ENCODE results near the gene RPL23. TPM values are rescaled to one million over a fixed set of nuclear protein-coding genes. Genes with fewer than 3 reads are reported as not detected.

The RPL23 gene
- total RNA-seq, 1 experiment from 2014 or later = 1,631 TPM

DNA sequence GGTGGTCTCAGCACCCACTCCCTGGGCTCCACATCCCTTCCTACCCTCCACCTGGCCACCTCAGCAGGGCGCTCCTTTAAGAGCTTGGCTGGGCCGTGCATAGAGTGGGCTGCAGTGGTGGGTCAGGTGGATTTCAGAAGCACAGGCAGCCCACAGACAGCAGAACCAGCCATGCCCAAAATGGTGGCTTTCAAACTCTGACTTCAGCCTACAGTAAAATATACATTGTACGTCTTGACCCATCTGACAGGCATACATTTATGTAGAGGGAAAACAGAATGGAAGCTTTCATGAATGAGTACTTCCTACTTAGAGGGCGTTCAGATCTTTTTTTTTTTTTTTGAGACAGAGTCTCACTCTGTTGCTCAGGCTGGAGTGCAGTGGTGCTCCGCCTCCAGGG lies 45.9 kb upstream of the RPL23 start:
- Histone ChIP-seq H3K9me3 (ENCODE audit: control insufficient read depth in 1 of 2, insufficient read depth in 1 of 2, low read depth in 1 of 2, low read length in 2 of 2) (no peaks in the 10 kb centered on the region), H3K4me2 (ENCODE audit: low read length) (no peak overlapping the region), H3K4me3 (replicated peaks in 1 of 2; ENCODE audit: low read depth in 1 of 2, low read length in 2 of 2) (no peak overlapping the region), H4K20me1 (ENCODE audit: insufficient read depth) (no peaks in the 10 kb centered on the region), H3K9ac (ENCODE audit: low read length) (no peak overlapping the region), H3K27me3 (ENCODE audit: insufficient read depth, low read length) (no peaks in the 10 kb centered on the region), H3K36me3 (ENCODE audit: control insufficient read depth in 1 of 2, insufficient read depth in 2 of 2, low read length in 2 of 2) (peaks cover 30 to 31% of the 10 kb centered on the region in 2 experiments), H3K4me1 (ENCODE audit: control insufficient read depth in 1 of 2, insufficient read depth in 2 of 2, low read length in 2 of 2) (no peaks in the 10 kb centered on the region), H3K79me2 (ENCODE audit: insufficient read depth, low read length) (peaks cover 17% of the 10 kb centered on the region), H2AFZ (ENCODE audit: low read depth, low read length, poor library complexity, severe bottlenecking) (no peak overlapping the region), H3K27ac (ENCODE audit: low read depth, low read length) (no peak overlapping the region), H3K9me2 (ENCODE audit: insufficient read depth) (no peaks in the 10 kb centered on the region)
- CTCF ChIA-PET = no interaction called here
- no TSS peak for BruUV-seq (replicated peaks)
- intact Hi-C loops (cut with micrococcal nuclease) = no loop called here
- TF ChIP-seq EZH2 (IDR thresholded peaks at IDR 0.05) (no peak), JUND (IDR thresholded peaks at IDR 0.05) (no peak)
- TF ChIP-seq, protein P1, sequence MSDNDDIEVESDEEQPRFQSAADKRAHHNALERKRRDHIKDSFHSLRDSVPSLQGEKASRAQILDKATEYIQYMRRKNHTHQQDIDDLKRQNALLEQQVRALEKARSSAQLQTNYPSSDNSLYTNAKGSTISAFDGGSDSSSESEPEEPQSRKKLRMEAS (IDR thresholded peaks at IDR 0.05) = no peak
- TF ChIP-seq, protein P2, sequence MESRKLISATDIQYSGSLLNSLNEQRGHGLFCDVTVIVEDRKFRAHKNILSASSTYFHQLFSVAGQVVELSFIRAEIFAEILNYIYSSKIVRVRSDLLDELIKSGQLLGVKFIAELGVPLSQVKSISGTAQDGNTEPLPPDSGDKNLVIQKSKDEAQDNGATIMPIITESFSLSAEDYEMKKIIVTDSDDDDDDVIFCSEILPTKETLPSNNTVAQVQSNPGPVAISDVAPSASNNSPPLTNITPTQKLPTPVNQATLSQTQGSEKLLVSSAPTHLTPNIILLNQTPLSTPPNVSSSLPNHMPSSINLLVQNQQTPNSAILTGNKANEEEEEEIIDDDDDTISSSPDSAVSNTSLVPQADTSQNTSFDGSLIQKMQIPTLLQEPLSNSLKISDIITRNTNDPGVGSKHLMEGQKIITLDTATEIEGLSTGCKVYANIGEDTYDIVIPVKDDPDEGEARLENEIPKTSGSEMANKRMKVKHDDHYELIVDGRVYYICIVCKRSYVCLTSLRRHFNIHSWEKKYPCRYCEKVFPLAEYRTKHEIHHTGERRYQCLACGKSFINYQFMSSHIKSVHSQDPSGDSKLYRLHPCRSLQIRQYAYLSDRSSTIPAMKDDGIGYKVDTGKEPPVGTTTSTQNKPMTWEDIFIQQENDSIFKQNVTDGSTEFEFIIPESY (IDR thresholded peaks at IDR 0.05; ENCODE audit: extremely low read depth, insufficient replicate concordance, low read length) = no peak
- no peak for DNase-seq (ENCODE audit: low read depth, low spot score)
- POLR2A ChIA-PET = no interaction called here
- RAD21 ChIA-PET (ENCODE audit: low non-redundant PET in 1 of 2, low total read pairs in 2 of 2, uncharacterized antibody in 2 of 2, unreplicated experiment in 2 of 2) = no interaction called here
- ATAC-seq = no peak

DNA sequence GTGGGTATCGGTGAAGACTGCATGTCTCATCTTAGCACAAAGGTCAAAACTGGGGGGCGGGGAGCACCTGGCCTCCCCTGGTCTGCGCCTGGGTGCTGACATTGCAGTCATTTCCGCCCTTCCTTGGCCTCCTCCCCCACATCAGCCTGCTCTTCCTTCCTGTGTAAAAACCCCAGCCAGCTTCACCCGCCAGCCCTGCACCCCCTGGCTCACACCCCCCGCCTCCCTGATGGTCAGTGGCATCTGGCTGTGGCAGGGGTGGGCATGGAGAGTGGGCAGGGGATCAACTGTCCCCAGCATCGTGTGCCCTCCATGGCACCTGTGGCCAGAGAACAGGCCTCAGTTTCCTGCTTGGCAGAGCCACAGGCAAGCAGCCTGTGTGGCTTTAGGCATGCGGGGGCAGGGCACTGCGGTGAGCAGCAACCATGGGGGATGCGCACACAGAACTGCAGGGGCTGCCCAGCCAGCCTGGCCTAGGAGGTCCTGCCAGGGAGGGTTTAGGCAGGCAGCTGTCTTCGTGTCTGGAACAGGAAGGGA lies 45.4 kb upstream of the RPL23 start:
- H2AFZ ChIP-seq (ENCODE audit: low read depth, low read length, poor library complexity, severe bottlenecking) = no peak overlapping the region
- no peak overlapping the region for H3K4me2 ChIP-seq (ENCODE audit: low read length)
- BruUV-seq (replicated peaks) = no TSS peak
- ChIA-PET CTCF (no interaction called here), RAD21 (ENCODE audit: low non-redundant PET in 1 of 2, low total read pairs in 2 of 2, uncharacterized antibody in 2 of 2, unreplicated experiment in 2 of 2) (no interaction called here), POLR2A (no interaction called here)
- no peaks in the 10 kb centered on the region for H3K9me3 ChIP-seq (ENCODE audit: control insufficient read depth in 1 of 2, insufficient read depth in 1 of 2, low read depth in 1 of 2, low read length in 2 of 2)
- H3K27me3 ChIP-seq (ENCODE audit: insufficient read depth, low read length) = no peaks in the 10 kb centered on the region
- no peak overlapping the region for H3K4me3 ChIP-seq (replicated peaks in 1 of 2; ENCODE audit: low read depth in 1 of 2, low read length in 2 of 2)
- peaks cover 27 to 30% of the 10 kb centered on the region in 2 experiments for H3K36me3 ChIP-seq (ENCODE audit: control insufficient read depth in 1 of 2, insufficient read depth in 2 of 2, low read length in 2 of 2)
- H3K79me2 ChIP-seq (ENCODE audit: insufficient read depth, low read length) = peaks cover 13% of the 10 kb centered on the region
- no peak overlapping the region for H3K27ac ChIP-seq (ENCODE audit: low read depth, low read length)
- no peak overlapping the region for H3K9ac ChIP-seq (ENCODE audit: low read length)
- no peaks in the 10 kb centered on the region for H4K20me1 ChIP-seq (ENCODE audit: insufficient read depth)
- DNase-seq (ENCODE audit: low read depth, low spot score) (no peak), ATAC-seq (no peak)
- no peaks in the 10 kb centered on the region for H3K9me2 ChIP-seq (ENCODE audit: insufficient read depth)
- H3K4me1 ChIP-seq (ENCODE audit: control insufficient read depth in 1 of 2, insufficient read depth in 2 of 2, low read length in 2 of 2) = no peaks in the 10 kb centered on the region
- TF ChIP-seq SRF (IDR thresholded peaks at IDR 0.05; ENCODE audit: low read depth) (no peak), EZH2 (IDR thresholded peaks at IDR 0.05) (no peak), ZFX (IDR thresholded peaks at IDR 0.05) (no peak), POLR2A (IDR thresholded peaks at IDR 0.05; ENCODE audit: borderline replicate concordance, extremely low read depth, insufficient read depth, insufficient read length) (no peak), POLR2AphosphoS5 (IDR thresholded peaks at IDR 0.05; ENCODE audit: low read depth, low read length) (no peak), ZNF274 (IDR thresholded peaks at IDR 0.05; ENCODE audit: low read depth, low read length) (no peak), JUND (IDR thresholded peaks at IDR 0.05) (no peak), SIN3A (IDR thresholded peaks at IDR 0.05; ENCODE audit: low read depth) (no peak)
- TF ChIP-seq, protein P3, sequence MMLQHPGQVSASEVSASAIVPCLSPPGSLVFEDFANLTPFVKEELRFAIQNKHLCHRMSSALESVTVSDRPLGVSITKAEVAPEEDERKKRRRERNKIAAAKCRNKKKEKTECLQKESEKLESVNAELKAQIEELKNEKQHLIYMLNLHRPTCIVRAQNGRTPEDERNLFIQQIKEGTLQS (IDR thresholded peaks at IDR 0.05) = no peak
- intact Hi-C loops (cut with micrococcal nuclease) = no loop called here
